Measurements from ENCODE around the gene ZNF358. TPM values are rescaled to one million over a fixed set of nuclear protein-coding genes. Genes with fewer than 3 reads are reported as not detected.

The ZNF358 gene
- total and polyA plus RNA-seq, 12 donors: 61.4 to 167 (median 76.5) TPM

GRCh38 chr19:7505682-7506384 lies 10.1 kb upstream of the ZNF358 start:
- Histone ChIP-seq H3K27me3 (peaks cover 0 to 52% (median 51%) of the 10 kb centered on the region in 7 donors), H3K4me1 (peaks cover 3 to 26% (median 14%) of the 10 kb centered on the region in 9 donors), H3K27ac (no peak overlapping the region), H3K4me3 (peak overlapping the region in 1 of 10 donors; percentile 16), H3K9me3 (no peaks in the 10 kb centered on the region), H3K36me3 (no peaks in the 10 kb centered on the region)
- TF ChIP-seq, protein P1, sequence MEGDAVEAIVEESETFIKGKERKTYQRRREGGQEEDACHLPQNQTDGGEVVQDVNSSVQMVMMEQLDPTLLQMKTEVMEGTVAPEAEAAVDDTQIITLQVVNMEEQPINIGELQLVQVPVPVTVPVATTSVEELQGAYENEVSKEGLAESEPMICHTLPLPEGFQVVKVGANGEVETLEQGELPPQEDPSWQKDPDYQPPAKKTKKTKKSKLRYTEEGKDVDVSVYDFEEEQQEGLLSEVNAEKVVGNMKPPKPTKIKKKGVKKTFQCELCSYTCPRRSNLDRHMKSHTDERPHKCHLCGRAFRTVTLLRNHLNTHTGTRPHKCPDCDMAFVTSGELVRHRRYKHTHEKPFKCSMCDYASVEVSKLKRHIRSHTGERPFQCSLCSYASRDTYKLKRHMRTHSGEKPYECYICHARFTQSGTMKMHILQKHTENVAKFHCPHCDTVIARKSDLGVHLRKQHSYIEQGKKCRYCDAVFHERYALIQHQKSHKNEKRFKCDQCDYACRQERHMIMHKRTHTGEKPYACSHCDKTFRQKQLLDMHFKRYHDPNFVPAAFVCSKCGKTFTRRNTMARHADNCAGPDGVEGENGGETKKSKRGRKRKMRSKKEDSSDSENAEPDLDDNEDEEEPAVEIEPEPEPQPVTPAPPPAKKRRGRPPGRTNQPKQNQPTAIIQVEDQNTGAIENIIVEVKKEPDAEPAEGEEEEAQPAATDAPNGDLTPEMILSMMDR (IDR thresholded peaks at IDR 0.05): no peak
- intact Hi-C loops (cut with DNase I): no loop called here
- DNase-seq: no peak
- peak in 7 of 8 donors; percentile 27 to 61 (median 31) for ATAC-seq
- WGBS, 2 donors: 4% methylated on average over 24 to 33 of the region's 33 CpGs

DNA sequence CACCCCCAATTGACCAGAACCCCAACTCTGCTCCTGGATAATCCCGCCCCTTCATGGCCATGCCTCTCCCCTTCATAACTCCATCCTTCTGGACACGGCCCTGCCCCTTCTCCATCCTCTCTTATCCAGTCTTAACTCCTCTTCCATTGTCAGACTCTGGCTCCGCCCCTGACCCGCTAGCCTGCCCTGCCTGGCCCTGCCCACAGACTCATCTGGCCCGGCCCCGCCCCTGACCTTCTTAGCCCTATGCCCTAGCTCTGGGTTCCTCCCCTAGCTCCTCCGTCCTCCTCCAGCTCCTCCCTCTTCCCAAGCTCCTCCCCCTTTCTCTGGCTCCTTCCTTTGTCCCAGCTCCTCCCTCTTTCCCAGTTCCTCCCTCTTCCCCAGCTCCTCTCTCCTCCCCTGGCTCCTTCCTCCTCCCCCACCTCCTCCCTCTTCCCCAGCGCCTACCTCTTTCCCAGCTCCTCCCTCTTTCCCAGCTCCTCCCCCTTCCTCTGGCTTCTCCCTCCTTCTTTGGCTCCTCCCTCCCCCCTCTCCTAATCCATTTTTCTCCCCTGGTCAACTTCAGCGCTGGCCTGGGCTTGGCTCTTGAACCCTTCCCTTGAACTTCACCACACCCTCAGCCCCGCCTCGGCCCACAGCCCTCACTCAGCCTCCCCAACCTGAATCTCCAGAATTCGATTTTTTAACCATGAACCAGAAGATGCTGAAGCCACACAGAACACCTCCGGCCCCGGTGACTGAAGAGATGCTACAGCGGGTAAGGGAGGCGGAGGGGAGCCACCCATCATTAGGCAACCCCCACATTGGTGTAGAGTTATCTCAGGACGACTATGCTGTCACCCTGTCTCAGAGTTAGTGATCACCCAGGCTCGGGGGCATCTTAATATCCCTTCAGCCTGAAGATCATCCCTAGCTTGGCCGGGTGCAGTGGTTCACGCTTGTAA lies 9.2 kb upstream of the ZNF358 start:
- DNase-seq: peak; percentile 60 to 80
- peaks cover 0 to 44% (median 42%) of the 10 kb centered on the region in 7 donors for H3K27me3 ChIP-seq
- no peak overlapping the region for H3K27ac ChIP-seq
- H3K4me3 ChIP-seq: no peak overlapping the region
- 48% methylated on average over 20 of the region's 20 CpGs for WGBS, 2 donors
- H3K36me3 ChIP-seq: no peaks in the 10 kb centered on the region
- intact Hi-C loops (cut with DNase I): no loop called here
- peaks cover 3 to 19% (median 8%) of the 10 kb centered on the region in 9 donors for H3K4me1 ChIP-seq
- H3K9me3 ChIP-seq: no peaks in the 10 kb centered on the region
- TF ChIP-seq, protein P1 (IDR thresholded peaks at IDR 0.05): no peak
- peak; percentile 53 to 91 (median 78) for ATAC-seq

GRCh38 chr19:7507884-7508283 lies 8.0 kb upstream of the ZNF358 start:
- Histone ChIP-seq H3K4me1 (peaks cover 3 to 19% (median 8%) of the 10 kb centered on the region in 9 donors), H3K27ac (no peak overlapping the region), H3K9me3 (no peaks in the 10 kb centered on the region), H3K27me3 (peaks cover 0 to 32% (median 31%) of the 10 kb centered on the region in 7 donors), H3K4me3 (no peak overlapping the region), H3K36me3 (no peaks in the 10 kb centered on the region)
- TF ChIP-seq, protein P1 (IDR thresholded peaks at IDR 0.05): no peak
- WGBS, 2 donors: 45 to 53% methylated on average over 11 of the region's 11 CpGs
- DNase-seq (peak in 1 of 2 donors; percentile 67), ATAC-seq (peak in 7 of 8 donors; percentile 36 to 72 (median 49))
- intact Hi-C loops (cut with DNase I): no loop called here

- Histone ChIP-seq H3K4me1 (peaks cover 3 to 19% (median 8%) of the 10 kb centered on the region in 9 donors), H3K36me3 (no peaks in the 10 kb centered on the region), H3K9me3 (no peaks in the 10 kb centered on the region), H3K27ac (no peak overlapping the region), H3K27me3 (peaks cover 0 to 15% (median 14%) of the 10 kb centered on the region in 7 donors), H3K4me3 (no peak overlapping the region)
- intact Hi-C loops (cut with DNase I): loop anchor here in 2 of 10 donors (1.0 to 10.0 kb wide), 2 partner anchors 14 to 115 kb away; no protein-coding TSS in a partner anchor
- no peak for DNase-seq
- ATAC-seq: no peak
- TF ChIP-seq, protein P1 (IDR thresholded peaks at IDR 0.05): no peak
- 19 to 31% methylated on average over 3 of the region's 3 CpGs for WGBS, 2 donors
Observed at GRCh38 chr19:7509625-7510024, 6.3 kb upstream of the ZNF358 start.
